Measurements from ENCODE around the gene TAOK3. TPM values are rescaled to one million over a fixed set of nuclear protein-coding genes. Genes with fewer than 3 reads are reported as not detected.
A peak's percentile ranks its signal among the peaks of the same experiment; 100 is the strongest.

Gene TAOK3
- total RNA-seq, 1 donor from 2014 or later, result 15.7 TPM

- Histone ChIP-seq H3K4me1 (ENCODE audit: insufficient read depth, low read length) (peaks cover 10% of the 10 kb centered on the region), H3K36me3 (ENCODE audit: insufficient read depth, low read length) (no peaks in the 10 kb centered on the region), H3K4me3 (ENCODE audit: insufficient read depth, low read depth, low read length) (no peak overlapping the region), H3K27me3 (ENCODE audit: insufficient read depth, low read length) (no peaks in the 10 kb centered on the region), H2AFZ (ENCODE audit: low read depth, low read length) (no peak overlapping the region), H3K4me2 (ENCODE audit: low read length) (no peak overlapping the region), H3K9me3 (ENCODE audit: insufficient read depth, low read depth, low read length) (no peaks in the 10 kb centered on the region), H3K27ac (ENCODE audit: low read depth, low read length) (no peak overlapping the region), H3K9ac (ENCODE audit: low read length) (no peak overlapping the region), H3K79me2 (ENCODE audit: insufficient read depth, low read length) (peaks cover 40% of the 10 kb centered on the region), H4K20me1 (ENCODE audit: insufficient read depth, low read length) (no peaks in the 10 kb centered on the region)
- Mint-ChIP-seq H3K4me3 (ENCODE audit: unreplicated experiment) (no peak overlapping the region), H3K27ac (ENCODE audit: unreplicated experiment) (no peak overlapping the region), H3K36me3 (ENCODE audit: low read depth, unreplicated experiment) (no peaks in the 10 kb centered on the region), H3K9me3 (ENCODE audit: unreplicated experiment) (no peaks in the 10 kb centered on the region), H3K4me1 (ENCODE audit: low read depth, unreplicated experiment) (peaks cover 15% of the 10 kb centered on the region), H3K27me3 (ENCODE audit: low read depth, unreplicated experiment) (no peaks in the 10 kb centered on the region)
- FAIRE-seq, result no peak
- TF ChIP-seq EZH2 (IDR thresholded peaks at IDR 0.05; ENCODE audit: insufficient read depth, low read length) (no peak), CTCF (IDR thresholded peaks at IDR 0.05; ENCODE audit: insufficient read depth, low read depth, low read length) (no peak)
- no peak for DNase-seq (ENCODE audit: low read depth)
These were observed 13.2 kb downstream of the TAOK3 start for GRCh38 chr12:118359541-118359915.

GRCh38 chr12:118358612-118359540 lies 13.8 kb downstream of the TAOK3 start:
- Mint-ChIP-seq H3K4me3 (ENCODE audit: unreplicated experiment) (no peak overlapping the region), H3K9me3 (ENCODE audit: unreplicated experiment) (no peaks in the 10 kb centered on the region), H3K36me3 (ENCODE audit: low read depth, unreplicated experiment) (no peaks in the 10 kb centered on the region), H3K27ac (ENCODE audit: unreplicated experiment) (no peak overlapping the region), H3K4me1 (ENCODE audit: low read depth, unreplicated experiment) (peaks cover 15% of the 10 kb centered on the region), H3K27me3 (ENCODE audit: low read depth, unreplicated experiment) (no peaks in the 10 kb centered on the region)
- TF ChIP-seq CTCF (IDR thresholded peaks at IDR 0.05; ENCODE audit: insufficient read depth, low read depth, low read length) (no peak), EZH2 (IDR thresholded peaks at IDR 0.05; ENCODE audit: insufficient read depth, low read length) (no peak)
- FAIRE-seq, result no peak
- Histone ChIP-seq H3K4me3 (ENCODE audit: insufficient read depth, low read depth, low read length) (no peak overlapping the region), H3K4me2 (ENCODE audit: low read length) (peak overlapping the region; percentile 20), H3K27ac (ENCODE audit: low read depth, low read length) (no peak overlapping the region), H3K79me2 (ENCODE audit: insufficient read depth, low read length) (peaks cover 41% of the 10 kb centered on the region), H3K36me3 (ENCODE audit: insufficient read depth, low read length) (no peaks in the 10 kb centered on the region), H3K4me1 (ENCODE audit: insufficient read depth, low read length) (peaks cover 10% of the 10 kb centered on the region), H3K9ac (ENCODE audit: low read length) (peak overlapping the region; percentile 15), H3K27me3 (ENCODE audit: insufficient read depth, low read length) (no peaks in the 10 kb centered on the region), H4K20me1 (ENCODE audit: insufficient read depth, low read length) (no peaks in the 10 kb centered on the region), H3K9me3 (ENCODE audit: insufficient read depth, low read depth, low read length) (no peaks in the 10 kb centered on the region), H2AFZ (ENCODE audit: low read depth, low read length) (no peak overlapping the region)
- no peak for DNase-seq (ENCODE audit: low read depth)

GRCh38 chr12:118358008-118358359 lies 14.7 kb downstream of the TAOK3 start:
- H3K27ac Mint-ChIP-seq (ENCODE audit: unreplicated experiment), result no peak overlapping the region
- peaks cover 15% of the 10 kb centered on the region for H3K4me1 Mint-ChIP-seq (ENCODE audit: low read depth, unreplicated experiment)
- DNase-seq (ENCODE audit: low read depth) (no peak), FAIRE-seq (no peak)
- H3K4me3 Mint-ChIP-seq (ENCODE audit: unreplicated experiment), result no peak overlapping the region
- Histone ChIP-seq H3K36me3 (ENCODE audit: insufficient read depth, low read length) (no peaks in the 10 kb centered on the region), H3K9me3 (ENCODE audit: insufficient read depth, low read depth, low read length) (no peaks in the 10 kb centered on the region), H3K79me2 (ENCODE audit: insufficient read depth, low read length) (peaks cover 45% of the 10 kb centered on the region), H4K20me1 (ENCODE audit: insufficient read depth, low read length) (no peaks in the 10 kb centered on the region), H2AFZ (ENCODE audit: low read depth, low read length) (no peak overlapping the region), H3K4me3 (ENCODE audit: insufficient read depth, low read depth, low read length) (no peak overlapping the region), H3K4me2 (ENCODE audit: low read length) (peak overlapping the region; percentile 33), H3K4me1 (ENCODE audit: insufficient read depth, low read length) (peaks cover 10% of the 10 kb centered on the region), H3K27me3 (ENCODE audit: insufficient read depth, low read length) (no peaks in the 10 kb centered on the region), H3K27ac (ENCODE audit: low read depth, low read length) (peak overlapping the region; percentile 65), H3K9ac (ENCODE audit: low read length) (no peak overlapping the region)
- H3K36me3 Mint-ChIP-seq (ENCODE audit: low read depth, unreplicated experiment), result peaks cover 2% of the 10 kb centered on the region
- H3K27me3 Mint-ChIP-seq (ENCODE audit: low read depth, unreplicated experiment), result no peaks in the 10 kb centered on the region
- no peaks in the 10 kb centered on the region for H3K9me3 Mint-ChIP-seq (ENCODE audit: unreplicated experiment)
- no peak for TF ChIP-seq EZH2 (IDR thresholded peaks at IDR 0.05; ENCODE audit: insufficient read depth, low read length)
- TF ChIP-seq CTCF (IDR thresholded peaks at IDR 0.05; ENCODE audit: insufficient read depth, low read depth, low read length), result no peak

Measured in astrocyte (in vitro differentiated cells and primary cell).